Heart left ventricle (tissue), 16 donors: ENCODE data around the gene TMEM270. TPM values are rescaled to one million over a fixed set of nuclear protein-coding genes. Genes with fewer than 3 reads are reported as not detected.

Experiments
- ATAC-seq, 4 donors: fragments of 200-7000 bp; cut with Tn5 transposase; one replicate each; pipeline ENCODE4 v1.9.1; 2020 to 2022; ENCODE audit warnings: moderate library complexity in 4 of 4, mild to moderate bottlenecking in 3 of 4, moderate number of reproducible peaks in 1 of 4
- DNase-seq, 5 donors: peaks; one replicate each; pipeline ENCODE4 v3.0.0-alpha.2; 2020
- H3K27ac ChIP-seq, 12 donors: fragments of 200-600 bp; sonication (generic) in 4 of 12; one replicate each; pipeline versions ENCODE4 v1.5.0 to v1.8.0; 2016 to 2022; ENCODE audit warnings: mild to moderate bottlenecking in 2 of 12
- H3K27me3 ChIP-seq, 9 donors: fragments of 200-600 bp; sonication (generic) in 2 of 9; one replicate each; pipeline versions ENCODE4 v1.5.1 to v1.8.0; 2016 to 2022; ENCODE audit warnings: mild to moderate bottlenecking in 3 of 9
- H3K36me3 ChIP-seq, 9 donors: fragments of 200-600 bp; sonication (generic) in 2 of 9; one replicate each; pipeline versions ENCODE4 v1.5.0 to v1.8.0; 2018 to 2022; ENCODE audit warnings: mild to moderate bottlenecking in 2 of 9
- H3K4me1 ChIP-seq, 12 donors: fragments of 200-600 bp; sonication (generic) in 4 of 12; one replicate each; pipeline versions ENCODE4 v1.5.0 to v1.8.0; 2016 to 2022; ENCODE audit warnings: mild to moderate bottlenecking in 3 of 12
- H3K4me3 ChIP-seq, 12 donors: fragments of 200-600 bp; sonication (generic) in 4 of 12; one replicate each; pipeline versions ENCODE4 v1.5.0 to v1.8.0; 2017 to 2022; ENCODE audit warnings: mild to moderate bottlenecking in 9 of 12, moderate library complexity in 4 of 12
- H3K9me3 ChIP-seq, 12 donors: fragments of 200-600 bp; sonication (generic) in 4 of 12; one replicate each; pipeline versions ENCODE4 v1.5.0 to v1.8.0; 2016 to 2022; ENCODE audit warnings: mild to moderate bottlenecking in 1 of 12
- CTCF ChIP-seq, 12 donors: fragments of 200-600 bp; sonication (generic) in 4 of 12; IDR thresholded peaks; one replicate each; pipeline versions ENCODE4 v1.5.0 to v1.8.0; 2018 to 2022; ENCODE audit warnings: antibody characterized with exemption in 12 of 12, mild to moderate bottlenecking in 5 of 12
- POLR2A ChIP-seq, 2 donors: fragments of 450-650 bp; IDR thresholded peaks; one replicate each; pipeline ENCODE4 v1.6.1; 2017; ENCODE audit warnings: antibody characterized with exemption in 2 of 2, mild to moderate bottlenecking in 2 of 2, moderate library complexity in 2 of 2
- WGBS, 4 donors: extraction: QIAGEN DNeasy Blood & Tissue Kit in 2 of 4; methylation state at CpG; one replicate each; pipeline versions ENCODE4 v1.1.5 to v1.1.7; 2013 to 2018; 5-methylcytosine and 5-hydroxymethylcytosine counted together
- intact Hi-C, 10 donors: fragments of 100-400 bp; cut with DNase I; formaldehyde crosslinking; loops; one replicate each; pipeline versions ENCODE4 v1.11.1 to v1.14.2; 2022
- polyA plus RNA-seq, 2 donors: library from polyadenylated mRNA; stranded (reverse); fragments of 200-250 nt; gene quantifications; one replicate each; pipeline ENCODE4 v1.2.3, GENCODE V29; 2013
- total RNA-seq, 9 donors: library from RNA; depleted of rRNA in 2 of 9; stranded (reverse); fragments of >200 nt in 2 of 9; fragmentation: NEBNext Ultra II Directional in 3 of 9; extraction: Animal tissue kit (Norgen Biotek cat#: 25700) in 3 of 9; gene quantifications; one replicate each; pipeline versions ENCODE4 v1.1.0 to v1.2.4, GENCODE V29; 2016 to 2023
- donor health status: ischemic (EF 13 %, LVEDD 7.1; RV severe dilation, severe dysfunction).
- donor health status: healthy with polysubstance abuse.
- donor health status: DM: no; HTN: yes; CAD: no.
- donor health status: DM: no; HTN: no; CAD: no.
- donor health status: ischemic (EF 25% LVEDD 6.9; RV normal size, moderate dysfunction).
- donor health status: ischemic (EF 25% LVEDD 5.7; RV mildly dilated, moderate dysfunction).
- donor health status: healthy.
- donor health status: DM: yes; HTN: yes; CAD: no.
- donor health status: ischemic (EF 35%, LVEDD 5.7; RV mildly dilated, moderate dysfunction).
- donor health status: nonischemic (EF 11% LVEDD 7.7; RV severe dilation, severe dysfunction).
- donor health status: DM: yes; HTN: yes; CAD: no.
- donor health status: PGD.
- donor health status: ischemic (EF 29% LVEDD 5.4; RV normal size, mild dysfunction).
- donor health status: nonischemic (EF 23%, LVEDD 6.1; RV moderate dilation, normal function).

TMEM270 gene
- total and polyA plus RNA-seq, 11 donors: not detected

GRCh38 chr7:73903321-73904218, 42.6 kb downstream of the TMEM270 start:
- Histone ChIP-seq H3K9me3 (no peaks in the 10 kb centered on the region), H3K4me3 (no peak overlapping the region), H3K4me1 (peaks cover 0 to 8% (median 0%) of the 10 kb centered on the region in 12 donors), H3K27ac (no peak overlapping the region), H3K27me3 (no peaks in the 10 kb centered on the region), H3K36me3 (no peaks in the 10 kb centered on the region)
- no peak for TF ChIP-seq CTCF (IDR thresholded peaks at IDR 0.05)
- no peak for TF ChIP-seq POLR2A (IDR thresholded peaks at IDR 0.05)
- DNase-seq (peak in 1 of 5 donors; percentile 38), ATAC-seq (no peak)
- intact Hi-C loops: no loop called here
- 82 to 88% (median 86%) methylated on average over 15 of the region's 15 CpGs for WGBS, 4 donors

DNA sequence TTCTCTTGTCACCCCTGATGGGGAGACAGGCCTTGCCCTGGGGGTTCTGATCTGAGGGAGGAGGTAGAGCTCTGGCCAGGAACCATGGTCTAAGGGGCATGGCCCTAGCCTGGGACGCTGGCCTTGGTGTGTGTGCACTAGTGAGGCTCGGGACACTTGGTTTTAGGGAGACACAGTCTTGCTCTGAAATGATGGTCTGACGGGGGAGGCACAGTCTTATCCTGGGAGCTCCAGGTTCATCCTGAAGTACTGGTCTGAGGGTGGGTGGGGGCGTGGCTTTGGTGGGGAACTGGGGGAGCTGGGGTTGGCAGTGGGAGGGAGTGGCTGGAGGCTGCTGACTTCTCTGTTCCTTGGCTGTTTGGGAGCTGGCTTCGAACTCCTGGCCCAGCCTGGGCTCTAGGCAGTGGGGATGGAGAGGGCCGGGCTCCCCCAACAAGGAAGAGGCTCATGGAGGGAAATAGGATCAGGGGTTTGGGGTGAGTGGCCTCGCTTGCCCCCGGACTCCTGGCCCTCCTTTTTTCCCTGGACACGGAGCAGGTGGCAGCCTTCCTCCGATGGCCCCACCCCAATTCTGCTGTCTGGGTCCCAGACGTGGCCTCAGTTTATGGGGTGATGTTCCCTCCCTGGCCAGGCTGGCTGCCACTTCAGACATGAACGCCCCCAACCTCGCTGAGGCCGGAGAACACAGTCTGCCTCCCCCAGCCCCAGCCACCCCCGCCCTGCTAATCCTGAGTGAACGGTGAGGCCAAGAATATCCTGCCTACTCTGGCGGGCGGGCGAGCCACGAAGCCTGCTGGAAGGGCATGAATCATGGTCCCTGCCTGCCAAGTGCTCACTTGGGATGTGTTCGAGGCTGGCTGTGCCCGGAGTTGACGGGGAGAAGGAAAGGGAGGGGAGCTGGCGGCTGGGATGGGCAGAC, 43.5 kb downstream of the TMEM270 start:
- intact Hi-C loops: no loop called here
- Histone ChIP-seq H3K9me3 (no peaks in the 10 kb centered on the region), H3K27me3 (no peaks in the 10 kb centered on the region), H3K27ac (no peak overlapping the region), H3K4me1 (peaks cover 0 to 11% (median under 1%) of the 10 kb centered on the region in 12 donors), H3K4me3 (no peak overlapping the region), H3K36me3 (no peaks in the 10 kb centered on the region)
- no peak for TF ChIP-seq CTCF (IDR thresholded peaks at IDR 0.05)
- DNase-seq (peak in 2 of 5 donors; percentile 16 to 55), ATAC-seq (no peak)
- 73 to 84% (median 79%) methylated on average over 20 to 24 of the region's 24 CpGs for WGBS, 4 donors

DNA sequence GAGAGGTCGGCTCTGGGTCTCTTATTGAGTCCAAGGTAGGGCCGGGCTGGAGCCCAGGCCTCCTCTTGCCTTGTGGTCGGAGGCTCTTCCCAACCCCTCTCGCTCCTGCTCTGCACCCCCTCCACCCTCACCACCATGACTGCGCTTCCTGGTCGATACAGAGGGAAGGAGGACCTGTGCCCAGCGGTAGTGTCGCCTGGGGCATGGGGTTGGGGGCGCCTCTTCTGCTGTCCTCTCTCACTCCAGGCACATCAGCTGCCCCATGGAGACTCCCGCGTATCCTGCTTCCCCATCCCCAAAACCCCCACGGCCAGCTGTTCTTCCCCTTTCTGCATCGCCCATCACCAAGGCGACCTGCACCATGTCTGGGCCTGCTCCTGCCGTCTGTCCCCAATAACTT, 44.4 kb downstream of the TMEM270 start:
- intact Hi-C loops: no loop called here
- peaks cover 0 to 7% (median 1%) of the 10 kb centered on the region in 12 donors for H3K4me1 ChIP-seq
- TF ChIP-seq POLR2A (IDR thresholded peaks at IDR 0.05) (no peak), CTCF (IDR thresholded peaks at IDR 0.05) (no peak)
- ATAC-seq (no peak), DNase-seq (peak in 1 of 5 donors; percentile 37)
- H3K27me3 ChIP-seq: no peaks in the 10 kb centered on the region
- H3K27ac ChIP-seq: no peak overlapping the region
- no peak overlapping the region for H3K4me3 ChIP-seq
- 88 to 94% (median 91%) methylated on average over 13 to 15 of the region's 15 CpGs for WGBS, 4 donors
- H3K36me3 ChIP-seq: no peaks in the 10 kb centered on the region
- H3K9me3 ChIP-seq: no peaks in the 10 kb centered on the region

GRCh38 chr7:73906874-73907273, 45.9 kb downstream of the TMEM270 start:
- intact Hi-C loops: no loop called here
- DNase-seq (peak in 1 of 5 donors; percentile 22), ATAC-seq (no peak)
- Histone ChIP-seq H3K36me3 (no peaks in the 10 kb centered on the region), H3K9me3 (no peaks in the 10 kb centered on the region), H3K4me3 (no peak overlapping the region), H3K27me3 (no peaks in the 10 kb centered on the region), H3K27ac (no peak overlapping the region), H3K4me1 (peaks cover 0 to 7% (median 1%) of the 10 kb centered on the region in 12 donors)
- TF ChIP-seq POLR2A (IDR thresholded peaks at IDR 0.05) (no peak), CTCF (IDR thresholded peaks at IDR 0.05) (no peak)
- WGBS, 4 donors: 83 to 90% (median 84%) methylated on average over 13 of the region's 13 CpGs
